NCI-H460 (cell line): ENCODE data around the gene SSNA1. TPM values are rescaled to one million over a fixed set of nuclear protein-coding genes. Genes with fewer than 3 reads are reported as not detected.

ENCODE experiments used
- DNase-seq: peaks from one replicate; pipeline ENCODE4 v3.0.0-alpha.2; 2016; ENCODE audit warnings: low read depth; ENCODE audit errors: extremely low read depth
- polyA plus RNA-seq: library from polyadenylated mRNA; depleted of rRNA; stranded (reverse); fragments of >200 nt; gene quantifications from 2 replicates; pipeline ENCODE4 v1.2.3, GENCODE V29; 2014; cell fraction: nucleus; rRNA removed
- total RNA-seq: library from RNA; depleted of rRNA; stranded (reverse); fragments of >200 nt; shearing (Covaris generic); gene quantifications from 2 replicates; pipeline ENCODE4 v1.2.3, GENCODE V29; 2014; rRNA removed

SSNA1 gene, protein sequence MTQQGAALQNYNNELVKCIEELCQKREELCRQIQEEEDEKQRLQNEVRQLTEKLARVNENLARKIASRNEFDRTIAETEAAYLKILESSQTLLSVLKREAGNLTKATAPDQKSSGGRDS
- total RNA-seq: 59.3 and 66.1 TPM in 2 replicates
- 151 and 158 TPM in 2 replicates for polyA plus RNA-seq

DNA sequence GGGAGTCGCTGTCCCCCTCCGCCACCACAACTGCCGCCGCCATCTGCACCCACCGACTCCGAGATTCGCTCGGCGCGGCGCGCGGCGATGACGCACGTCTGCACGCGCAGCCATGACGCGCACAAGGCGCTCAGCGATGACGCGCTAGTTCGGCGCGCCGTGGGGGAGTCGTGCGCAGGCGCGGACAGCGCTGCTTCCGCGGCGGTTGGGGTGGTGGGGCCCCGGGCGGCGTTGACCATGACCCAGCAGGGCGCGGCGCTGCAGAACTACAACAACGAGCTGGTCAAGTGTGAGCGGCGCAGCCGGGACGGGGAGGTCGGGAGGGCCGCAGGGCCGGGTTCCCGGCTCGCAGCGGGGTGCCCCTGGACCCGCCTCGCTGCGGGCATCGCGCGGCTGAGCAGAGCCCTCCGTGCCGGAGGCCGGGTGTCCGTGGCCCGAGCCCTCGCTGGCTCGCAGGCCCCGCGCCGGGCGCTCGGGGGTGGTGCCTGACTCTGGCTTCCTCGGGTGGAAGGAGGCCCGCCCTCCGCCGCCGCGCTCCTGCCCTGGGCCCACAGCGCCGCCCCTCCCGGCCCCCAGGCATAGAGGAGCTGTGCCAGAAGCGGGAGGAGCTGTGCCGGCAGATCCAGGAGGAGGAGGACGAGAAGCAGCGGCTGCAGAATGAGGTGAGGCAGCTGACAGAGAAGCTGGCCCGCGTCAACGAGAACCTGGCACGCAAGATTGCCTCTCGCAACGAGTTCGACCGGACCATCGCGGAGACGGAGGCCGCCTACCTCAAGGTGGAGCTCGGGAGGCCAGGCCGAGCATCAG is at the start of gene SSNA1, which contains the start of gene ANAPC2:
Gene SSNA1, plus strand, starts transcription at position 187 of the 807 bp plus-strand sequence. Its CDS starts 51 bp downstream, at position 238.
Gene ANAPC2, minus strand, starts transcription at position 71 of the 807 bp plus-strand sequence. Its CDS starts 28 bp downstream, at position 43.
- peak; percentile 93 for DNase-seq

DNA sequence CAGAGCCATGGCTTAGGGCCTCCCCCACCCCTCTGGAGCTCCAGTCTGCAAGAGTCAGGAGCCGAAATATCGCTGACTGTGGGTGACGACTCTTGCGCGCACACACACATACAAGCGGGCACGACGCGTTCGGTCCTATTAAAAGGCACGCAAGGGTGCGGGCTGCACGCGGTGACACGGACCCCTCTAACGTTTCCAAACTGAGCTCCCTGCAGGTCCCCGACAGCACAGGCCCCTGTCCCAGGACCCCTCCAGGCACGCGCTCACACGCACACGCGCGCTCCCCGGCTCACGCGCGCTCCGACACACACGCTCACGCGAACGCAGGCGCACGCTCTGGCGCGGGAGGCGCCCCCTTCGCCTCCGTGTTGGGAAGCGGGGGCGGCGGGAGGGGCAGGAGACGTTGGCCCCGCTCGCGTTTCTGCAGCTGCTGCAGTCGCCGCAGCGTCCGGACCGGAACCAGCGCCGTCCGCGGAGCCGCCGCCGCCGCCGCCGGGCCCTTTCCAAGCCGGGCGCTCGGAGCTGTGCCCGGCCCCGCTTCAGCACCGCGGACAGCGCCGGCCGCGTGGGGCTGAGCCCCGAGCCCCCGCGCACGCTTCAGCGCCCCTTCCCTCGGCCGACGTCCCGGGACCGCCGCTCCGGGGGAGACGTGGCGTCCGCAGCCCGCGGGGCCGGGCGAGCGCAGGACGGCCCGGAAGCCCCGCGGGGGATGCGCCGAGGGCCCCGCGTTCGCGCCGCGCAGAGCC is 49.6 kb upstream of the SSNA1 start, which contains the start of gene GRIN1:
Gene GRIN1, plus strand, starts transcription at position 433 of the 746 bp plus-strand sequence. CDS start 333 bp downstream, outside the sequence.
- no peak for DNase-seq

DNA sequence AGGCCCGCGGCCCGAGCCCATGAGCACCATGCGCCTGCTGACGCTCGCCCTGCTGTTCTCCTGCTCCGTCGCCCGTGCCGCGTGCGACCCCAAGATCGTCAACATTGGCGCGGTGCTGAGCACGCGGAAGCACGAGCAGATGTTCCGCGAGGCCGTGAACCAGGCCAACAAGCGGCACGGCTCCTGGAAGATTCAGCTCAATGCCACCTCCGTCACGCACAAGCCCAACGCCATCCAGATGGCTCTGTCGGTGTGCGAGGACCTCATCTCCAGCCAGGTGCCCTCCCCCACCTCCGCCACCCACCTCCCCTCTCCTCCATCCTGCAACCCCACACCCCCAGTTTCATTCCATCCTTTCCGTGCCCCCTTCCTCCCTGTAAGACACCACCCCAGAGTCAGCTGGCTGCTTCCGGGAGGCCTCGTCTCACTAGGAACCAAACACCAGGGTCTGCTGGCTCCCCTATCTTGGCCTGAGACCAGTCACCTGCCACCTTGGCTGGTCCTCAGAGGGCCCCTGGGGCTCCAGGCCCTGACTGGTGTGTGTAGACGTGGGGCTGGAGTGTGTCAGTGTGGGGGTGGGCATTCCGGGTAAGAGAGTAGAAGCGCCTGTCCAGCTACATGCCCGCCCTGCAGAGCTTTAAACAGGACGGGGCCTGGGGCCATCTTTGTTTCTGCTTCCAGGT is 48.9 kb upstream of the SSNA1 start:
- no peak for DNase-seq

DNA sequence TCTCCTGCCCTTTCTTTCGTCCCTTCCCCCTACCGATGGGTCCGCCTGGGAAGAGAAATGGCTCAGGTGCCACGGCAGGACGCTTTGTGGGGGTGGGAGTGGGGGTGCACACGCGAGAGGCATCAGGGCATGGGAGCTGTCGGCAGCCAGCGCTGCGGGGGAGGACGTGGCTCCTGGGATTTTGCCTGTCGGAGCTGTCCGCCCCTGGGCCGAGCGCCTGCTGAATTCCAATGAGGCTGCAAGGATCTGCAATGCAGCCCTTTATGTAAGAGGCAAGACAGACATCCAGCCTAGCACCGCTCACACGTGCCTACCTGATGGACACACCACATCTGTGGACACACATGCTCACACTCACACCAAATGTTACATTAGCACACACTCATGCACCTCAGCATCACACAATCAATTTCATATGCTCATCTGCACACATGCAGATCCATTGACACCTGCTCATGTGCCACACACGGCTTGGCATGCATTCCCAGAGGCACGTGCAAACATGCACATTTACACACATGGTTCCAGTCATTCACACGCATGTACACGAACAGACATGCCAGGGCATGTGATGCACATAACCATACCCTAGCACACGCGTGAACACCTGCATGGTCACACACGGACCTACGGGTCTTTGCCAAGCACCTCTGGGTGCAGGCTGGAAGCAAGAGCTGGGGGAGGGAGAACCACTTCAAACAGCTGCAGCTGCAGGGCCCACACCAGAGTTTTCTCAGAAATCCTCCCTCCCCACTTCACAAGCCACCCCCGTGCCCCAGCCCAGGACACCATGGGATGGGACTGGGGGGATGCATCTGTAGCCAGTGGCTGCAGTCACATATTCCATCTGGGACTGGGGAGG is 48.1 kb upstream of the SSNA1 start:
- no peak for DNase-seq

DNA sequence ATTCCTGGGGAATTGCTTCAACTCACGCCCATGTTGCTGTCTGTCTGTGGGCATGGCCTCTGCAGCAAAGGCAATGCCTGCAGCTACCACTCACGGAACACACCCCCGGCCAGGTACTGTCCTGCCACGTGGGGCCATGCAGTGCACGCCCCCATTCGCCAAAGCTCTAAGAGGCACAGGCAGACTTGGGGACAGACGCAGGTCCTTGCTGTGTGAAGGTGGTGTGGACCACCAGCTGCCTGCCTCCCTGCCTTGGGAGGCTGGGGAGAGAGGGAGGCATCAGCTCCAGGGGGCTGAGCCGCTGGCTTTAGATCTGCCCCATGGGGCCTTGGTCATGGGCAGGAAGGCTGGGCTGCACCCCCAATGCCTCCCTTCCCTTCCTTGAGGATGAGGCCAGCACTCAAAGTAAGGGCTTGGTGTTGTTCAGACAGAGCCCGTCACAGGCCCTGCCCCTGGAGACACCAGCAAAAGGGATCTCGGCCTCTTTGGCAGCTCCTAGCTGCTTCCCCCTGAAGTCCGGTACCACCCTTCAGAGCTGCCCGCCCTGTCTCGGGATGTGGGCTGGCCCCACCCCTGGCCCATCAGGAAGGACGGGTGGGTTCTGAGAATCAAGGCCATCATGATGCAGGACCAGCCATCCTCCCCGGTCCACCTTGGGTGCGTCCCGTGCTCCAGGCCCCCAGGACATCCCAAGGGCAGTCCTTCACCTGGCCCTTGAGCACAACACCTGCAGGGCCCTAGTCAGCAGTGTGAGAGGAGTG is 47.2 kb upstream of the SSNA1 start:
- DNase-seq: no peak

DNA sequence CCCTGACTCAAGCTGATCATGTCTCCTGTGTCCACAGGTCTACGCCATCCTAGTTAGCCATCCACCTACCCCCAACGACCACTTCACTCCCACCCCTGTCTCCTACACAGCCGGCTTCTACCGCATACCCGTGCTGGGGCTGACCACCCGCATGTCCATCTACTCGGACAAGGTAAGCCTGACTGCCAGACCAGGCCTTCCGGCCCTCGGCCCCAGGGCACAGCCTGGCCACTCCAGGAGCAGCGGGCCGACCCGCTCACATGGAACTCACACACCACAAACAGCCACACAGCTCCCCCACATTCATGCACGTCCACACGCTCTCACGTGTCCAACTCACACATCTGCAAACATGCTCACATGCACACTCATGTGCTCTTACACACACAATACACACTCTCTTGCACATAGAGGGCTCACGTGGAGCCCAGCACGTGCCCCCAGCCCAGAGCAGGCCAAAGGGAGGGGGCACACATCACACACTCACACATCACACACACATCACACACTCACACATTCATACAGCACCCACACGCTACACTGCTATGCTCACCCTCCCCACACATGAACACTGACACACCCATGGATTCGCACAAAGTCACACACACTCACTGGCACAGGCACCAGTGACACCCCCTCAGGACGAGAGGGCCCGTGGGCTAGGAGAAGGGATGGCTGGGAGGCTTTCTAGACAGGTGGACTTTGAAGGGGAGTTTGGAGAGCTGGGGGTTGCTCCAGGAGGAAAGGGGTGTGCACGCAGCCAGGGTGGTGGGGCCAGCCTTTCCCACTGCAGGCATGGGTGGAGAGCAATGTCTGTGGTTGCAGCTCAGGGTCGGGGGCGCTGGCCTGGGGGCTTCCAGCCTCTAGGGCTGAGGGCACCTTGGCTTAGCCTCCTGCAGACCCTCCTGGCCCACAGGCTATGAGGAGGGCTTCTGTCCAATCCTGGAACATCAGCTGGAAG is 46.2 kb upstream of the SSNA1 start:
- no peak for DNase-seq

DNA sequence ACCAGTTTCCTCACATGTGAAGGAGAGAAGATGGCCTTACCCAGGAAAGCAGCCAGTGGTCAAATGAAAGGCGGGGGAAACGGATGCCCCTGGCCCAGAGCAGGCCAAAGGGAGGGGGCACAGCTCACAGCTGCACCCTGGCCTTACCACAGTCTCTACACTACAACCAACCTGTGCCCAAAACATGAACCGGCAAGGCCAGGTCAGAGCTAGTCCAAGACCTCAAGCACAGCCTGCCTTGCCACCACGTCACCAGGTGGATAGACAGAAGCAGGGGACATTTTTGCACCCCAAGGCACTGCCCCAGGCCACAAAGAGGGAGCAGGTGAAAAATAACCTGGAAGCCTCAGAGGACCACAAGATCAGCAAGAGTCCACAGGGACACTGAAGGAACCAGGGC is 45.0 kb upstream of the SSNA1 start:
- DNase-seq: no peak

DNA sequence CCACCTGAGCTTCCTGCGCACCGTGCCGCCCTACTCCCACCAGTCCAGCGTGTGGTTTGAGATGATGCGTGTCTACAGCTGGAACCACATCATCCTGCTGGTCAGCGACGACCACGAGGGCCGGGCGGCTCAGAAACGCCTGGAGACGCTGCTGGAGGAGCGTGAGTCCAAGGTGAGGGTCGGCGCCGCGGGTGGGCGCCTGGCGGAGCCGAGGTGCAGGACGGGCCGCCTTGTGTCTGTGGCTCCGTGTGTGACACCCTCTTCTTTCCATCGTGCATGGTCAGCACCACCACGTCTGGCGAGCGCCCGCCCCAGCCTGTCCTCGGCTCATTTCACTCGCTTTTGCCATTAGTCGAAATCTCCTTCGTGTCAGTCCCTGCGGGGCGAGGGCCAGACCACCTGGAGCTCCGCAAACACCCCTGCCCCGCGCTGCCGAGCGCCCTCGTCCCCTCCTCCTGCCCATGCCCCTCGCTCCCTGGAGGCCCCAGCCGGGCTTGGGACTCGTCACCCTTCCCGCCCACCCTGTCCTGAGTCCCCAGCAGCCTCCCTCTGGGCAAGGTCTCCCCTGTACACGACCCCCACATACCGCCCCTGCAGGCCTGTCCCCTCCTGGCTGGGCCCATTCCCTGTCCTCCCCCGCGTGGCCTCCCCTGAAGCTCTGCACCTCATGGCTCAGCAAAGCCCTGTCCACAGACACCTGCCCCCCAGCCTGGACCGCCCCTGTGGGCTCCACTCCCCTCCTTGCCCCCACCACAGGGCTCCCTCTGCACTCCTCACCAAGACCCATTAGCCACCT is 42.5 kb upstream of the SSNA1 start:
- DNase-seq: no peak

DNA sequence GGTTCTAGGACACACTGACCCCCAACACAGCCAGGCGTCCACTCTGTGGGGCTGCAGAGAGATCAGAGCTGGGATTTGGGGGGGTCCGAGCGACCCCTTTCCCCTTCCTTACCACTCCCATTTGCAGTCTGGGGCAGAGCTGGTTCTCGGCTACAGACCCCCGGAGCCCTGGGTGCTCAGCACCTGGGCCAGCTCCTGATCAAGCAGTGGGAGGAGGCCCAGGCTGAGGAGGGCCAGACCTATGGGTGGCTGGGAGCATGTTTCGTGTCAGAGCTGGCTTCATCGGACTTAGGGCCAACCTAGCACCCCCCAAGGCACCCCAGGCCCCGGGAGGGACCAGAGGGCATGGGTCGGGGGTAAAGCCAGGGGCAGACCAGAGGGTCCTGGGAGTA is 42.0 kb upstream of the SSNA1 start:
- no peak for DNase-seq

DNA sequence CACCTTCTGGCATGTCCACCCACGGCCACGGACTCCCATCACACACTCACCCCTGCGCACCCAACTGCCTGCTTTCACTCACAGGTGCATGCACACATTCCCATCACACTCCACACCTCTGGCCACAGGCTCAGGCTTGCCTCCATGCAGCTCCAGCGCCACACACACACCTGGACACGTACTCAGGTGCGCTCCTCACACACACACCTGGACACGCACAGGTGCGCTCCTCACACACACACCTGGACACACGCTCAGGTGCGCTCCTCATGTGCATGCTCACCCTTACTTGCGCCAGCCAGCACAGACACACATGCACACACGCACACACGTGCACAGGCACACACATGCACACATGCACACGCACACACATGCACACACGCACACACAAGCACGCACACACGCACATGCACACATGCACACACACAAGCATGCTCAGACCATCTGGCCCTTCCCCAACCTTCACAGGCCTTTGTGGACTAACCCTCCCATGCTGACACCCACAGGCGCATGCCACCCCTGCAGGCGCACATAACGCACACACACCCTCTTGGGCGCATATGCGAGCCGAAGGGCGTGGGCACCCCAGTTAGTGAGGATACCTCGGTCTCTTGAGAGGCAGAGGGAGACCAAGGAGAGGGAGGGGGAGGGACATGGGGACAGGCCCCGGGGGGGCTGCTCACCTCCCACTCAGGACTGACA is 41.2 kb upstream of the SSNA1 start:
- no peak for DNase-seq

DNA sequence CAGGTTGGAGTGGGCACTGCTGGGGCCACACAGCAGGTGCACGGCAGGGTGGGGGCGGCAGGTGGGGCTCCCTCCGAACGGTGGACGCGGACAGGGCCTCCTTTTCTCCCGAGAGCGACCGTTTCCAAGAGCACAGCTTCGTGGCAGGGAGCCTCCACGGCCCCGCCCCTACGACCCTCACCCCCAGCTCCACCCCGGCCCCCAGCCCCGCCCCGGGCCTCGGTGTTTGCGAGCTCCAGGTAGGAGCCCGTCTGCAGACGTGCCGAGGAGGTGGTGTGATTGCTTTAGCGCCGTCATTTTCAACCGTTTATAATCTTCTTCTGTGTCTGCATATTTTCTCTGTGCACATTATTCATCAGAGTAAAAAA is 40.7 kb upstream of the SSNA1 start:
- DNase-seq: no peak

DNA sequence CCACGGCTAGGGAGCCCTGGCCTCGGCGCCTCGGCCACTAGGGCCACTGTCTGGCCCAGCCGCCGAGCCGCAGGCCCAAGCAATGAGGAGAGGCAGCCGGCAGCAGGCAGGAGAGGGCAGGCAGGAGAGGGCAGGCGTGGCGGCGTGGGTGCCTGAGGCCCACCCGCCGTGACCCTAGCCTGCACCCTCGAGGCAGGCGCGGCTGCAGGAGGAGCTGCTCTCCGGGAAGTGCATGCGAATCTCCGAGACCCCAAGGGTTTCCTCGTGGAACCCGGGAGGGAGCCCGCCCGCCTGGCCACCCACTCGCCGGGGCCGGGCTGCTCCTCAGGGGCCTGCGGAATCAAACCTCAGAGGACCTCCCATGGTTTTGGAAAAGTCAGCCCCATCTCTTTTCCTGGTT is 40.2 kb upstream of the SSNA1 start:
- DNase-seq: no peak

DNA sequence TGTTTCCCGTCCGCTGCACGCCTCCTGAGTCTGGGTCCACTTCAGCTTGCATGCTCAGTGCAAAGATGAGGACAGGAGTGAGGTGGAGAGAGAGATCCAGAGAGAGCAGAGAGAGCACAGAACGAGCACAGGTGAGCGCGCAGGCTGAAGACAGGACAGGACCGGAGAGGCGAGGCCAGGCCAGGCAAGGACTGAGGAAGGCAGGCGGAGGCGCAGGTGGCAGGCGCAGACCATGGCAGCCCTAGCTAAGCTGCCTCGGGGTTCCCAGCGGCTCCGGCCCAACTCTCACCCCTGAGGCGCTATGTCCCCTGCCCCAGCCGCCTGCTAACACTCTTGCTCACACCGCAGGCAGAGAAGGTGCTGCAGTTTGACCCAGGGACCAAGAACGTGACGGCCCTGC is 39.8 kb upstream of the SSNA1 start:
- DNase-seq: no peak

DNA sequence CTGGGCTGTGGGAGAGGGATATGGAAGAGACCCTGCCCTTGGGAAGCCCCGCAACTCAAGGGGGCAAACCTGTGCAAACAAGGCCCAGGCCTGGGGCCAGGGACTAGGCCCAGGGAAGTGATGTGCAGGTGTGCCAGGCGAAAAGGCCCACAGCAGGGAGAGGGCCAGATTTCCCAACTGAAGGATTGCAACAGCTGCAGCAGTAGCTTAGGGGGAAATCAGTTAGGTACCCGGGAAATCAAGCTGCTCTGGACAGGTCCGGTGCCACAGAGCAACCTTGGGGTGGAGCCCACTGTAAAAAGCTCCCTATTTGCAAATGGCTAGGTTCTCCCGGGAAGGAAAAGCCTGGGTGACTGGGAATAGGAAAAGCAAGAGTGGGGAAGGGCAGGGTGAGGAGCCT is 39.1 kb upstream of the SSNA1 start:
- no peak for DNase-seq

DNA sequence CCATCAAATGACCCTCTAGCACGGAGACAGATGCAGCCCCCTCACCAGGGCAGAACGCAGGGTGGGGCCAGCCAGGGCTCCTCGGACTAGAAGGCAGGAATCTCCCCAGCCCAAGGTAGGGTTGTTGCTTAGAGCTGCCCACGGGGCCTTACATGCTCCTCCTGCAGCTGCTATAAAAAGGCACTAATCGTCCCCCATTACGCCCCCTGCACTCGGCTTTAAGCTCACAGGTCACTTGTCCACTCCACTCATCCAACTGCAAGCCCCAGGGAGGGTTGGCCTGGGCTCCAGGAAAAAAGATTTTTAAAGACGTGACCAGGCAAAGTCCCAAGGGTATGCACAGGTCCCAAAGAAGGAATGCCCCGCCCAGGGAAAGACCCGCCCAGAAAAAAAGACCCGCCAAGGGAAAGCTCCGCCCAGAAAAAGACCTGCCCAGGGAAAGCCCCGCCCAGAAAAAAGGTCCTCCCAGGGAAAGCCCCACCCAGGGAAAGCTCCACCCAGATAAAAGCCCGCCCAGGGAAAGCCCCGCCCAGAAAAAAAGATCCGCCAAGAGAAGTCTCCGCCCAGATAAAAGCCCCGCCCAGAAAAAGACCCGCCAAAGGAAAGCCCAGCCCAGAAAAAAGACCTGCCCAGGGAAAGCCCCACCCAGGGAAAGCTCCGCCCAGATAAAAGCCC is 38.4 kb upstream of the SSNA1 start:
- DNase-seq: no peak
